GM12801 (cell line): ENCODE results near the gene RUSC1.

Experiments
- TF ChIP-seq, protein P1 (sequence below): IDR thresholded peaks from one replicate; pipeline ENCODE4 v1.5.1; 2011; ENCODE audit warnings: control low read depth; ENCODE audit not compliant: insufficient read length; ENCODE audit errors: extremely low read depth

Gene RUSC1

DNA sequence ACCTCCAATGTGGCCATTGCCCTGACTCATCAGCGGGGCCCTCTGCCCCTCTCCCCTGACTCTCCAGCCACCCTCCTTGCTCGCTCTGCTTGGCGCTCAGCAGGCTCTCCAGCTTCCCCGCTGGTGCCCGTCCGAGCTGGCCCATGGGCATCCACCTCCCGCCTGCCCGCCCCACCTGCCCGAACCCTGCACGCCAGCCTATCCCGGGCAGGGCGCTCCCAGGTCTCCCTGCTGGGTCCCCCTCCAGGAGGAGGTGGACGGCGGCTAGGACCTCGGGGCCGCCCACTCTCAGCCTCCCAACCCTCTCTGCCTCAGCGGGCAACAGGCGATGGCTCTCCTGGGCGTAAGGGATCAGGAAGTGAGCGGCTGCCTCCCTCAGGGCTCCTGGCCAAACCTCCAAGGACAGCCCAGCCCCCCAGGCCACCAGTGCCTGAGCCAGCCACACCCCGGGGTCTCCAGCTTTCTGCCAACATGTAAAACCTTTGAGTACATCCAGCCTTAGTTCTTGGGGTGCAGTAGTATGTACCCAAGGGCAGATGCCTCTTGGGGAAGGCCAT is 32.6 kb upstream of the RUSC1 start:
- TF ChIP-seq, protein P1, sequence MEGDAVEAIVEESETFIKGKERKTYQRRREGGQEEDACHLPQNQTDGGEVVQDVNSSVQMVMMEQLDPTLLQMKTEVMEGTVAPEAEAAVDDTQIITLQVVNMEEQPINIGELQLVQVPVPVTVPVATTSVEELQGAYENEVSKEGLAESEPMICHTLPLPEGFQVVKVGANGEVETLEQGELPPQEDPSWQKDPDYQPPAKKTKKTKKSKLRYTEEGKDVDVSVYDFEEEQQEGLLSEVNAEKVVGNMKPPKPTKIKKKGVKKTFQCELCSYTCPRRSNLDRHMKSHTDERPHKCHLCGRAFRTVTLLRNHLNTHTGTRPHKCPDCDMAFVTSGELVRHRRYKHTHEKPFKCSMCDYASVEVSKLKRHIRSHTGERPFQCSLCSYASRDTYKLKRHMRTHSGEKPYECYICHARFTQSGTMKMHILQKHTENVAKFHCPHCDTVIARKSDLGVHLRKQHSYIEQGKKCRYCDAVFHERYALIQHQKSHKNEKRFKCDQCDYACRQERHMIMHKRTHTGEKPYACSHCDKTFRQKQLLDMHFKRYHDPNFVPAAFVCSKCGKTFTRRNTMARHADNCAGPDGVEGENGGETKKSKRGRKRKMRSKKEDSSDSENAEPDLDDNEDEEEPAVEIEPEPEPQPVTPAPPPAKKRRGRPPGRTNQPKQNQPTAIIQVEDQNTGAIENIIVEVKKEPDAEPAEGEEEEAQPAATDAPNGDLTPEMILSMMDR = no peak

DNA sequence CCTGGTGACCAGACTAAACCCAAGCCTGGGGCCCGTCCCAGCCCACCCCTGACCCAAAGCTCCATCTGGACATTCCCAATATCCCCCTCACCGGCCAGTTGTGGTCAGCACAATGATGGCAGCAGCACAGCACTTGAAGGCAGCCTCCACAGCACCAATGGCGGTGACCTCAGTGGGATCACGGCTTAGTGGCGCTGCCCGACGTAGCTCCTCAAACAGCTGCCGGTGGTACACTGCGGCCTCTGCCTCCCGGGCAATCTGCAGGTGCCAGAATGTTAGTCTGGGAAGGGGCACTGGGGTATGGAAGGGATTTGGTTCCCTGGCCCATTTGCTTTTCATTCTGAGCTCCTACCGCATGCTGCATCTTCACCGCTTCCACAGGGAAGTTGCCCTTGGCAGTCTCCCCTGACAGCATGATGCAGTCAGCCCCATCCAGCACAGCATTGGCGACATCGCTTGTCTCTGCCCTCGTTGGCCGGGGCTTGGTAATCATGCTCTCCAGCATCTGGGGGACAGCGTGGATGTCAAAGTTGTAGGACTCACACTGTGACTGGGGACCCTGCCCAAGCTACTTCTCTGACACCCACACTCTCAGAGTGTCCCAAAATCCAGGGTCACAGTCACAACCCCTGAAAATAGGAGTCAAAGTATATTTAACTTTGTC is 27.5 kb upstream of the RUSC1 start:
- TF ChIP-seq, protein P1 = no peak

DNA sequence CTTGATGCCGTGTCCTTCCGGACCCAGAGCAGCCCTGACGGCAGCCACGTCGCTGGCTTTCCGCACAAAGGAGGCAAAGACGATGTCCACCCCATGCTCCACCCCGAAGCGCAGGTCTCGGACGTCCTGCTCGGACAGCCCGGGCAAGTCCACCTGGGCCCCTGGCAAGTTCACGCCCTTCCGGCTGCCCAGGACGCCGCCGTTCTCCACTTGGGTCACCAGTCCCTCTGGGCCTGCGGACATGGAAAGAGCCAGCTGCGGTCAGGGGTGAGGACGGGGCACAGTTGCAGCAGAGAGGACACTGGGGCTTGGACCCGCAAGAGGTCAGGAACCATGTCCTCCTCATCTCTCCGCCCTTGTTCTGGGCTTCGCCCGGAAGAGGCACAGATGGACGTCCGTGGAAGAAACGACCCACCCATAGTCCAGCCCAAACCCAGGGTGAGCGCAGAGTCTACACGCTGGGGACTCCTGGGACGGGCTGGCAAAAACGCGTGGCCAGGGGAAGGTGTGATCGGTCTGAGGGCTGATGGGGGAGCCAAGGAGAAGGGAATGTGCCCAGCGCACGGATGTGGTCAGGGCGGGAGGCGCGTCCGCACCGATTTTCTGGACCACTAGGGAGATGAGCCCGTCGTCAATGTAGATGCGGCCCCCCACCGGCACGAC is 26.0 kb upstream of the RUSC1 start:
- TF ChIP-seq, protein P1 = no peak

DNA sequence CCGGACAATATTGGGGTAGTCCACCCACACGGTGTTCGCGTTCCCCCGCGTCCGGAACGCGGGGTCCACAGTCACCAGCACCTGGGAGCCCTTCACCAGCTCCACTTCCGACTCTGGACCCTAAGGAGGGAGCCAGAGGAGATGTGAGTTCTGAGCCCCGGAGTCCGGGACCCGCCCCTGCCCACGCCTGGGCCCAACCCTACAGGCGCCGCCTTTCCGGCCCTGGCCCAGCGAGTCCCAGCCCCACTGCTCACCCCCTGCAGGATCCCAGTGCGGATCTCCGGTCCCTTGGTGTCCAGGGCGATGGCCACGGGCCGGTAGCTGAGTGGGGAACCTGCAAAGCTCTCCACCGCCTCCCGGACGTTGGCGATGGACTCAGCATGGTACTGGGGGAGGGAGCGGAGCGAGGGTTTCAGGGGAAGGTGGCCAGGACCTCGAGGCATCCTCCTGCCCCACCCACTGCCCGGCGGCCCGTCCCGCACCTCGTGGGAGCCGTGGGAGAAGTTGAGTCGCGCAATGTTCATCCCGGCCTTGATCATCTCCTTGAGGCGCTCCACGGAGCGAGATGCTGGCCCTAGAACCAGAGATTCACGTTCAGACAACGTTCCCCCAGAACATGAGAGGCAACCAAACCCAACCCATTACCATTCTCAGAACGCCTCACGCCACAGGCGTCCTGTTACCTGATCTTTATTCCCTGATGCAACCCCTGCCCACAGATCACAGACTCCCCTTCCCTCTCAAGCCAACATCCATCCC is 25.3 kb upstream of the RUSC1 start:
- TF ChIP-seq, protein P1 = no peak

DNA sequence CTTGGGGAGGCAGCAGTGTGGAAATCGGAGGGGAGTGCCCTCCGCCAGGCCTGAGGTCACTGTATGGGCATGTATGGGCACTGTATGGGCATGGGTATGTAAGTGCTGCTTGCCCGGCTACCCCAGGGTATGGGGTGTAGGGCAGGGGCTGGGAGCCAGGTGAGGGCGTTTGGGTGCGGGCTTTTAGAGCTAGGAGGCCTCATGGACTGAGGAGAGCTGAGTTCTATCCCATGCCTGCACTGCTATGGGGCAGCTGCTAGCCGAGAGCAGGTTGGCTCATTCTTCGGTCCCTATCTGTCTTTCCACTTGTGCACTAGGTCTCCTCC is 24.8 kb upstream of the RUSC1 start:
- TF ChIP-seq, protein P1 = no peak

DNA sequence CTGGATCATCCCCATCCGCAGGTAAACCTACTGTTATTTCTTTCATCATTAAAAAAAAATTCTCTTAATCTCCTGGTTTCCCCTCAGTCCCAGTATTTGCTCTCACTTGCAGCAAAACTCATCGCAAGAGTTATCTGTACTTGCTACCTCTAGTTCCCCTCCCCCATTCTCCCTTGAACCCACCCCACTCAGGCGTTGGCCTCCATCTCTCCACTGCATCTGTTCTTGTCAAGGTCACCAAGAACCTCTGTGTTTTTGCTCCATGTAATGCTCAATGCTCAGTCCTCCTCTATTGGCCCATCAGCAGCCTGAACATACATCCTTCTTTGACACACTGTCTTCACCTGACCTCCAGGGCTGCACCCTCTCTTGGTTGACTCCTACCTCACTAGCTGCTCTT is 24.0 kb upstream of the RUSC1 start:
- TF ChIP-seq, protein P1 = no peak

DNA sequence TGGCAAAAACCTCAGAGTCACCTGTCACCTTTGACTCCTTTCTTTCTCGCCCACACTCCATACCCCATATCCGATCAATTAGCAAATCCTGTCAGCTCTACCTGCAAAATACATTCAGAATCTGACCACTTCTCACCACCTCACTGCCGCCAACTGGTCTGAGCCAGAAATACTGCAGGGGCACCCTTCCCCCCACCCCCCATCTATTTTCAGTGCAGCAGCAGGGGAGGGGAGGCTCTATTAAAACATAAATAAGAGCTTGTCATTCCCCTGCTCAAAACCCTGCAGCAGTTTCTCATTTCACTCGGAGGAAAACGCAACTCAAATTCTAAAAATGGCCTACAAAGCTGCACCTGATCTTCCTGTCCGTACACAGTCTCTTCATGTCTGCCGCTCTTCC is 23.3 kb upstream of the RUSC1 start:
- TF ChIP-seq, protein P1 = no peak
